Measurements from ENCODE around the gene RUFY1.

Gene RUFY1

DNA sequence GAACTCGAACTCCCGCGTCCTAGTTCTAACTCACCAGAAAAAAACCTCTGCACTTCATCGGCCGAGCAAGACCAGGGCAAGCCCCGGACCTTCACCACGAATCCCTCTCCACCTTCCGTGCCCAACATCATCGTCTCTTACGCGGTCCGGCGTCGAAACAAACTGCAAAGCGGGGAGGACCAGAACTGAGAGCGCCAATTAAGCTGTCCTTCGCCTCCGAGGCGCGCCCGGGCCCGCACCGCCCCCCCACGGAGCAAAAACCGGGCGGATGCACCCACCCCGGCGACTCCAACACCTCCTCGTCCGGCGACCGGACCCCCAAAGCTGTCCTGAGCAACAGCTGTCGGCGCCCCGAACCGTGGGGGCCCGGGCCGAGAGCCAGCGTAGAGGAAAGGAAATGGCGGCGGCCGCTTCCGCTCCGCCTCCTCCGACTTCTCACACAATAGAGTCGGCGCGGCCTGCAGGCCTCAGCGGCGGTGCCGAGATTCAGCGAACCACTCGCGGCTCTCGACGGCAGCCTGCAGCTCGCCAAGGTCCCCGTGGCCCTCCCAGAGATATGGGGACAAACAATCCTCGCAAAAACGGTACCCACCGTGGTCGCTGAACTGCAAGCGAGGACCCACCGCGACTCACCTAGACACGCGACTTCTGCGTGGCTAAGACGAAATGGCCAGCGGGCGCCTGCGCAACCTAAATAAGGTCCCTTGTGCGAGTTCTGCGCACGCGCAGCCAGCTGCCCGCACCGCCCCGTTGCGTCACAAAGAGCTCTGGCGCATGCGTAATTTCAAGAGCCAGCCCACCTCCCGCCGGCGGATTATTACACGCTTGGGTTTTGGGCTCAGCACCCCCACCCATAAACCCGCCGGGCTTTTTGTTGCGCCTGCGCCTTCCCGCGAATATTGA is 72.9 kb downstream of the RUFY1 start, which contains the start of gene HNRNPH1:
HNRNPH1 (minus strand) TSS at position 669 of the 903 bp plus-strand sequence; CDS start at position 131, 538 bp downstream.
- TF ChIP-seq TAF1 (IDR thresholded peaks at IDR 0.05; ENCODE audit: low read depth): peak; percentile 95
- TF ChIP-seq TCF12 (IDR thresholded peaks at IDR 0.05; ENCODE audit: low read depth): peak; percentile 42; the same call in 1 of the 2 replicates
- TF ChIP-seq NFIC (IDR thresholded peaks at IDR 0.05): peak; percentile 55
- no peak for TF ChIP-seq FOXM1 (IDR thresholded peaks at IDR 0.05; ENCODE audit: borderline replicate concordance, low read depth)
- TF ChIP-seq YY1 (IDR thresholded peaks at IDR 0.05; ENCODE audit: low read depth): peak; percentile 84
- TF ChIP-seq, protein P1, sequence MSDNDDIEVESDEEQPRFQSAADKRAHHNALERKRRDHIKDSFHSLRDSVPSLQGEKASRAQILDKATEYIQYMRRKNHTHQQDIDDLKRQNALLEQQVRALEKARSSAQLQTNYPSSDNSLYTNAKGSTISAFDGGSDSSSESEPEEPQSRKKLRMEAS (IDR thresholded peaks at IDR 0.05): peak; percentile 70
- peak; percentile 67 for TF ChIP-seq CREB1 (IDR thresholded peaks at IDR 0.05; ENCODE audit: low read depth)
- TF ChIP-seq TEAD4 (IDR thresholded peaks at IDR 0.05): peak; percentile 22; the same call in 1 of the 2 replicates
- TF ChIP-seq EP300 (IDR thresholded peaks at IDR 0.05; ENCODE audit: borderline replicate concordance): no peak; the same call in 1 of the 2 replicates
- no peak for TF ChIP-seq RAD21 (IDR thresholded peaks at IDR 0.05; ENCODE audit: low read depth)
- peak; percentile 57 for TF ChIP-seq CEBPB (IDR thresholded peaks at IDR 0.05)
- no peak for TF ChIP-seq EGR1 (IDR thresholded peaks at IDR 0.05)
- TF ChIP-seq, protein P2, sequence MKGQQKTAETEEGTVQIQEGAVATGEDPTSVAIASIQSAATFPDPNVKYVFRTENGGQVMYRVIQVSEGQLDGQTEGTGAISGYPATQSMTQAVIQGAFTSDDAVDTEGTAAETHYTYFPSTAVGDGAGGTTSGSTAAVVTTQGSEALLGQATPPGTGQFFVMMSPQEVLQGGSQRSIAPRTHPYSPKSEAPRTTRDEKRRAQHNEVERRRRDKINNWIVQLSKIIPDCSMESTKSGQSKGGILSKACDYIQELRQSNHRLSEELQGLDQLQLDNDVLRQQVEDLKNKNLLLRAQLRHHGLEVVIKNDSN (IDR thresholded peaks at IDR 0.05): 0 out of 2 replicates have a peak, but pooled peaks have one; percentile 5
- TF ChIP-seq, protein P3, sequence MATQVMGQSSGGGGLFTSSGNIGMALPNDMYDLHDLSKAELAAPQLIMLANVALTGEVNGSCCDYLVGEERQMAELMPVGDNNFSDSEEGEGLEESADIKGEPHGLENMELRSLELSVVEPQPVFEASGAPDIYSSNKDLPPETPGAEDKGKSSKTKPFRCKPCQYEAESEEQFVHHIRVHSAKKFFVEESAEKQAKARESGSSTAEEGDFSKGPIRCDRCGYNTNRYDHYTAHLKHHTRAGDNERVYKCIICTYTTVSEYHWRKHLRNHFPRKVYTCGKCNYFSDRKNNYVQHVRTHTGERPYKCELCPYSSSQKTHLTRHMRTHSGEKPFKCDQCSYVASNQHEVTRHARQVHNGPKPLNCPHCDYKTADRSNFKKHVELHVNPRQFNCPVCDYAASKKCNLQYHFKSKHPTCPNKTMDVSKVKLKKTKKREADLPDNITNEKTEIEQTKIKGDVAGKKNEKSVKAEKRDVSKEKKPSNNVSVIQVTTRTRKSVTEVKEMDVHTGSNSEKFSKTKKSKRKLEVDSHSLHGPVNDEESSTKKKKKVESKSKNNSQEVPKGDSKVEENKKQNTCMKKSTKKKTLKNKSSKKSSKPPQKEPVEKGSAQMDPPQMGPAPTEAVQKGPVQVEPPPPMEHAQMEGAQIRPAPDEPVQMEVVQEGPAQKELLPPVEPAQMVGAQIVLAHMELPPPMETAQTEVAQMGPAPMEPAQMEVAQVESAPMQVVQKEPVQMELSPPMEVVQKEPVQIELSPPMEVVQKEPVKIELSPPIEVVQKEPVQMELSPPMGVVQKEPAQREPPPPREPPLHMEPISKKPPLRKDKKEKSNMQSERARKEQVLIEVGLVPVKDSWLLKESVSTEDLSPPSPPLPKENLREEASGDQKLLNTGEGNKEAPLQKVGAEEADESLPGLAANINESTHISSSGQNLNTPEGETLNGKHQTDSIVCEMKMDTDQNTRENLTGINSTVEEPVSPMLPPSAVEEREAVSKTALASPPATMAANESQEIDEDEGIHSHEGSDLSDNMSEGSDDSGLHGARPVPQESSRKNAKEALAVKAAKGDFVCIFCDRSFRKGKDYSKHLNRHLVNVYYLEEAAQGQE (IDR thresholded peaks at IDR 0.05; ENCODE audit: low read depth): no peak
- no peak for TF ChIP-seq ZBTB7A (IDR thresholded peaks at IDR 0.05; ENCODE audit: low read depth)

DNA sequence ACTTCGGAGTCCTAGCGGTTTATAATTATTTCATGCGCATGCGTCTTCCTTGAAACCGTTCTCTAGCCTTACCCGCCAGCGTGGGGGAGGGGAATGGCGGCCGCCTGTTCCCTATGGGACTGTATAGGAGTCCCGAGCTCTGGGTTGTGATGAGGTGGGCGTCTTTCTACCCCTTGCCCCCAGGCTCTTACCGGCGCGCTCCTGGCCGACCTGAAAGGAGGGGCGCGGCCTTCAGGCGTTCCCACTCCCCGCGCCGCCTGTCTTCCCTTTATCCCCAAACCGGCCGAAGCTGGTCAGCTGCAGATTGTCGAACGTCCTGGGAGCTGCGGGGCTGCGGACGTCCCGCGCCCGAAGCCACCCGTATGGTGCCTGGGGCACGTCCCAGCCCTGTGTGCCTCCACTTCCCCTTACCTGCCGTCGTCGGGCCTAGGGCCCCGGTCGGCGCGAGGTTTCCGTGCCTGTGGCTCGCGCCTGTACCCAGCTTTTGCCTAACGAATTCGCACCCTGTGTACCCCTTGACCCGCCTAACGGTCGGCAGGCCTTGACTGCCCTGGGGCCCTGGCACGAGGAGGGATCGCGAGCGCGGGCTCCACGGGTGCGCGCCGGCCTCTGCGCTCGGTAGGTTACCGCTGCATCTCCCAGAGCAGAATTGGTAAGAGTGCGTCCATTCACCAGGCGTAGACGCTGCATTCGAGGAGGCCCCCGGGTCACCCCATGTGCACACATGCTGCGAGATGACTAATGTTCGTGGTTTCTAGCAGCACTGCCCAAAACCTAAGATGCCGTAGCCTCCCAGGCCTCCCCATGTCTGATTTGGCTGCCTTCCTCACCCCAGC is 73.8 kb downstream of the RUFY1 start:
- TF ChIP-seq, protein P3 (IDR thresholded peaks at IDR 0.05; ENCODE audit: low read depth): no peak
- peak; percentile 65; the same call in 1 of the 2 replicates for TF ChIP-seq TAF1 (IDR thresholded peaks at IDR 0.05; ENCODE audit: low read depth)
- no peak for TF ChIP-seq EP300 (IDR thresholded peaks at IDR 0.05; ENCODE audit: borderline replicate concordance)
- TF ChIP-seq, protein P1 (IDR thresholded peaks at IDR 0.05): peak; percentile 25; the same call in 1 of the 2 replicates
- TF ChIP-seq TEAD4 (IDR thresholded peaks at IDR 0.05): no peak
- no peak for TF ChIP-seq FOXM1 (IDR thresholded peaks at IDR 0.05; ENCODE audit: borderline replicate concordance, low read depth)
- 0 out of 2 replicates have a peak, but pooled peaks have one; percentile 13 for TF ChIP-seq TCF12 (IDR thresholded peaks at IDR 0.05; ENCODE audit: low read depth)
- no peak for TF ChIP-seq RAD21 (IDR thresholded peaks at IDR 0.05; ENCODE audit: low read depth)
- no peak for TF ChIP-seq CREB1 (IDR thresholded peaks at IDR 0.05; ENCODE audit: low read depth)
- no peak for TF ChIP-seq ZBTB7A (IDR thresholded peaks at IDR 0.05; ENCODE audit: low read depth)
- no peak for TF ChIP-seq EGR1 (IDR thresholded peaks at IDR 0.05)
- TF ChIP-seq YY1 (IDR thresholded peaks at IDR 0.05; ENCODE audit: low read depth): peak; percentile 91
- TF ChIP-seq, protein P2 (IDR thresholded peaks at IDR 0.05): no peak
- TF ChIP-seq CEBPB (IDR thresholded peaks at IDR 0.05): no peak
- TF ChIP-seq NFIC (IDR thresholded peaks at IDR 0.05): no peak

DNA sequence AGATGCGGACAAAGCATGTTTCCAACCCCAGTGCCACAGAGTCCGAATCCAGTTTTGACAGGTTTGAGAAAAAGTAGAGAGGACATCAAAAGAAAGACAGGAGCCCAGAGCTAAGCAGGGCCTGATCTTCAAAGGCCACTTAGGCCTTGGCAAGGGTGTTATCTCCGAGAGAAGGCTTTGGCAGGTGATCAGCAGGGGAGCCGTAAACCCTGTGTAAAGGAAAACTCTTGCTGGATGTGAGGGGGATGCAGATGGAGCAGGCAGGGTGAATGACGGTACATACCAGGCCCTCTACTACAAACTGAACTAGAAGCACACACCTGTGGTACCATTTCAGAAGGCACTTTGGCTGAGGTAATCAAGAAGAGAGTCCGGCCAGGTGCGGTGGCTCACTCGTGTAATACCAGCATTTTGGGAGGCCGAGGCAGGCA is 74.5 kb downstream of the RUFY1 start:
- no peak for TF ChIP-seq FOXM1 (IDR thresholded peaks at IDR 0.05; ENCODE audit: borderline replicate concordance, low read depth)
- TF ChIP-seq TEAD4 (IDR thresholded peaks at IDR 0.05): no peak
- no peak for TF ChIP-seq EP300 (IDR thresholded peaks at IDR 0.05; ENCODE audit: borderline replicate concordance)
- no peak for TF ChIP-seq EGR1 (IDR thresholded peaks at IDR 0.05)
- TF ChIP-seq, protein P2 (IDR thresholded peaks at IDR 0.05): no peak

DNA sequence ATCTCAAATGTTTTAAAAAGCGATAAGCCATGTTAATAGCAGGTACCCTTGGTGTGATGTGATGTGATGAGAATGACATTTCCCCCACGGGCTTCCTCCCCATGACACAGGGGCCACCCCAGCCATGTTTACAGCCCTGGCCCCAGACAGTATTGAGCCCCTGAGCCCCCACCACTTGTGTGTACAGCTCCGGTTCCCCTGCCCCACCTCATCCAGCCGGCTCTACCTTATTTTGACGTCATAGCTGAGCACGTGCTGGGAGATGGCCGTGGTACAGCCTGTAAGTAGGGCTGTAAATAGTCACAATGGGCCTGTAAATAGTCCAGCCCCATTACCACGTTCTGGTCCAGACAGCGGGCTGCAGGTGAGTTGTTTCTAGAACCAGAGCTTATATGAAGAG is 98.1 kb downstream of the RUFY1 start:
- TF ChIP-seq TEAD4 (IDR thresholded peaks at IDR 0.05): no peak
- no peak for TF ChIP-seq TCF12 (IDR thresholded peaks at IDR 0.05; ENCODE audit: low read depth)
- no peak for TF ChIP-seq CREB1 (IDR thresholded peaks at IDR 0.05; ENCODE audit: low read depth)
- no peak for TF ChIP-seq EP300 (IDR thresholded peaks at IDR 0.05; ENCODE audit: borderline replicate concordance)
- TF ChIP-seq YY1 (IDR thresholded peaks at IDR 0.05; ENCODE audit: low read depth): no peak
- TF ChIP-seq CEBPB (IDR thresholded peaks at IDR 0.05): no peak
- no peak for TF ChIP-seq TAF1 (IDR thresholded peaks at IDR 0.05; ENCODE audit: low read depth)
- TF ChIP-seq, protein P2 (IDR thresholded peaks at IDR 0.05): no peak
